GM23338 (cell line): ENCODE measurements around the gene TIMM10.
"Not testable (repeated sequence)": the region's sequence is repeated elsewhere in the genome, so short reads cannot be mapped to it uniquely, and the experiment has no call there.

ENCODE experiments used
- CREB1 ChIP-seq: fragments of 250-450 bp; sonication (Bioruptor Pico); IDR thresholded peaks from 2 replicates; pipeline ENCODE4 v1.5.0; 2020; ENCODE audit warnings: low read depth, mild to moderate bottlenecking, moderate library complexity
- ETS1 ChIP-seq: IDR thresholded peaks from 2 replicates; pipeline ENCODE4 v1.6.1; 2016; ENCODE audit warnings: antibody characterized with exemption
- EZH2 ChIP-seq: fragments of 200-600 bp; sonication (generic); IDR thresholded peaks from one replicate; pipeline ENCODE4 v1.8.0; 2017; ENCODE audit warnings: antibody characterized with exemption, mild to moderate bottlenecking, low read depth; ENCODE audit not compliant: unreplicated experiment
- EZH2phosphoT487 ChIP-seq: fragments of 200-600 bp; sonication (generic); IDR thresholded peaks from one replicate; pipeline ENCODE4 v1.8.1; 2018; ENCODE audit warnings: antibody characterized with exemption; ENCODE audit not compliant: unreplicated experiment
- JUNB ChIP-seq: IDR thresholded peaks from one replicate; pipeline ENCODE4 v1.6.1; 2016; ENCODE audit warnings: antibody characterized with exemption; ENCODE audit not compliant: unreplicated experiment
- NANOG ChIP-seq: IDR thresholded peaks from 2 replicates; pipeline ENCODE4 v1.6.1; 2016; ENCODE audit warnings: antibody characterized with exemption, borderline replicate concordance
- POLR2AphosphoS5 ChIP-seq: IDR thresholded peaks from 2 replicates; pipeline ENCODE4 v1.6.1; 2016; ENCODE audit warnings: antibody characterized with exemption, low read depth
- STAT1 ChIP-seq: IDR thresholded peaks from one replicate; pipeline ENCODE4 v1.6.1; 2016; ENCODE audit warnings: antibody characterized with exemption; ENCODE audit not compliant: unreplicated experiment
- ZNF114 ChIP-seq: fragments of 250-450 bp; sonication (Bioruptor Pico); IDR thresholded peaks from 2 replicates; pipeline ENCODE4 v1.5.0; 2020; ENCODE audit warnings: mild to moderate bottlenecking, moderate library complexity
- ZNF331 ChIP-seq: fragments of 250-450 bp; sonication (Bioruptor Pico); IDR thresholded peaks from 2 replicates; pipeline ENCODE4 v1.5.0; 2020; ENCODE audit warnings: low read depth, mild to moderate bottlenecking, moderate library complexity
- ZNF462 ChIP-seq: fragments of 250-450 bp; sonication (Bioruptor Pico); IDR thresholded peaks from 2 replicates; pipeline ENCODE4 v1.5.0; 2020; ENCODE audit warnings: mild to moderate bottlenecking, moderate library complexity
- TF ChIP-seq, protein P1 (sequence below), 2 experiments: fragments of 200-600 bp in 1 of 2; sonication (generic) in 1 of 2; conservative IDR thresholded peaks; 2 replicates each; pipeline versions ENCODE4 v1.5.1 to v1.6.1; 2016 to 2017; ENCODE audit warnings: antibody characterized with exemption in 2 of 2, low read depth in 2 of 2, mild to moderate bottlenecking in 2 of 2, moderate library complexity in 1 of 2
- TF ChIP-seq, protein P2 (sequence below): IDR thresholded peaks from one replicate; pipeline ENCODE4 v1.6.1; 2018; ENCODE audit warnings: antibody characterized with exemption; ENCODE audit not compliant: unreplicated experiment

DNA sequence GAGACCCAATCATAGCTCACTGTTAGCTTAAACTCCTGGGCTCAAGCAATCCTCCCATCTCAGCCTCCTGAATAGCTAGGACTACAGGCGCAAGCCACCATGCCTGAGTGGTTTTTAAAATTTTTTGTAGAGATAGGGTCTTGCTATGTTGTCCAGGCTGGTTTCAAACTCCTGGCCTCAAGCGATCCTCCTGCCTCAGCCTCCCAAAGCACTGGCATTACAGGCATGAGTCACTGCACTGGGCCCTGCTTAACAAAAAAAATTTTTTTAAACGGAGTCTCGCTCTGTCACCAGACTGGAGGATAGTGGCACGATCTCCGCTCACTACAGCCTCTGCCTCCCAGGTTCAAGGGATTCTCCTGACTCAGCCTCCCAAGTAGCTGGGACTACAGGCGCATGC is 3.9 kb upstream of the TIMM10 start:
- TF ChIP-seq, protein P1, sequence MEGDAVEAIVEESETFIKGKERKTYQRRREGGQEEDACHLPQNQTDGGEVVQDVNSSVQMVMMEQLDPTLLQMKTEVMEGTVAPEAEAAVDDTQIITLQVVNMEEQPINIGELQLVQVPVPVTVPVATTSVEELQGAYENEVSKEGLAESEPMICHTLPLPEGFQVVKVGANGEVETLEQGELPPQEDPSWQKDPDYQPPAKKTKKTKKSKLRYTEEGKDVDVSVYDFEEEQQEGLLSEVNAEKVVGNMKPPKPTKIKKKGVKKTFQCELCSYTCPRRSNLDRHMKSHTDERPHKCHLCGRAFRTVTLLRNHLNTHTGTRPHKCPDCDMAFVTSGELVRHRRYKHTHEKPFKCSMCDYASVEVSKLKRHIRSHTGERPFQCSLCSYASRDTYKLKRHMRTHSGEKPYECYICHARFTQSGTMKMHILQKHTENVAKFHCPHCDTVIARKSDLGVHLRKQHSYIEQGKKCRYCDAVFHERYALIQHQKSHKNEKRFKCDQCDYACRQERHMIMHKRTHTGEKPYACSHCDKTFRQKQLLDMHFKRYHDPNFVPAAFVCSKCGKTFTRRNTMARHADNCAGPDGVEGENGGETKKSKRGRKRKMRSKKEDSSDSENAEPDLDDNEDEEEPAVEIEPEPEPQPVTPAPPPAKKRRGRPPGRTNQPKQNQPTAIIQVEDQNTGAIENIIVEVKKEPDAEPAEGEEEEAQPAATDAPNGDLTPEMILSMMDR (conservative IDR thresholded peaks at IDR 0.05; ENCODE audit: low read depth in 2 of 2): not testable (repeated sequence)
- TF ChIP-seq POLR2AphosphoS5; EZH2; EZH2phosphoT487; ZNF331 (CRISPR knock-in tag); STAT1; CREB1 (CRISPR knock-in tag); JUNB; NANOG; ETS1; ZNF114 (CRISPR knock-in tag); ZNF462: not testable (repeated sequence)
- TF ChIP-seq, protein P2, sequence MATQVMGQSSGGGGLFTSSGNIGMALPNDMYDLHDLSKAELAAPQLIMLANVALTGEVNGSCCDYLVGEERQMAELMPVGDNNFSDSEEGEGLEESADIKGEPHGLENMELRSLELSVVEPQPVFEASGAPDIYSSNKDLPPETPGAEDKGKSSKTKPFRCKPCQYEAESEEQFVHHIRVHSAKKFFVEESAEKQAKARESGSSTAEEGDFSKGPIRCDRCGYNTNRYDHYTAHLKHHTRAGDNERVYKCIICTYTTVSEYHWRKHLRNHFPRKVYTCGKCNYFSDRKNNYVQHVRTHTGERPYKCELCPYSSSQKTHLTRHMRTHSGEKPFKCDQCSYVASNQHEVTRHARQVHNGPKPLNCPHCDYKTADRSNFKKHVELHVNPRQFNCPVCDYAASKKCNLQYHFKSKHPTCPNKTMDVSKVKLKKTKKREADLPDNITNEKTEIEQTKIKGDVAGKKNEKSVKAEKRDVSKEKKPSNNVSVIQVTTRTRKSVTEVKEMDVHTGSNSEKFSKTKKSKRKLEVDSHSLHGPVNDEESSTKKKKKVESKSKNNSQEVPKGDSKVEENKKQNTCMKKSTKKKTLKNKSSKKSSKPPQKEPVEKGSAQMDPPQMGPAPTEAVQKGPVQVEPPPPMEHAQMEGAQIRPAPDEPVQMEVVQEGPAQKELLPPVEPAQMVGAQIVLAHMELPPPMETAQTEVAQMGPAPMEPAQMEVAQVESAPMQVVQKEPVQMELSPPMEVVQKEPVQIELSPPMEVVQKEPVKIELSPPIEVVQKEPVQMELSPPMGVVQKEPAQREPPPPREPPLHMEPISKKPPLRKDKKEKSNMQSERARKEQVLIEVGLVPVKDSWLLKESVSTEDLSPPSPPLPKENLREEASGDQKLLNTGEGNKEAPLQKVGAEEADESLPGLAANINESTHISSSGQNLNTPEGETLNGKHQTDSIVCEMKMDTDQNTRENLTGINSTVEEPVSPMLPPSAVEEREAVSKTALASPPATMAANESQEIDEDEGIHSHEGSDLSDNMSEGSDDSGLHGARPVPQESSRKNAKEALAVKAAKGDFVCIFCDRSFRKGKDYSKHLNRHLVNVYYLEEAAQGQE: not testable (repeated sequence)
